ENCODE results near the gene C6orf136.

GRCh38 chr6:30611150-30611855 lies 35.6 kb upstream of the C6orf136 start:
- TF ChIP-seq CTCF (IDR thresholded peaks at IDR 0.05 in 4 of 5, conservative IDR thresholded peaks at IDR 0.05 in 1 of 5) (no peak), POLR2A (IDR thresholded peaks at IDR 0.05) (no peak)

All from gastrocnemius medialis (tissue), 4 donors.